Stimulated activated CD4-positive, alpha-beta T cell treated with anti-CD3 and anti-CD28 coated beads, TNF-alpha, amount 100 ng/mL, for 48 hours (primary cell): ENCODE results near the gene MMP23B.
"Not testable (repeated sequence)": the region's sequence is repeated elsewhere in the genome, so short reads cannot be mapped to it uniquely, and the experiment has no call there.

ENCODE experiments used
- DNase-seq, 3 donors: peaks; one replicate each; pipeline ENCODE4 v3.0.0-alpha.2; 2020; ENCODE audit warnings: low read depth in 3 of 3

Gene MMP23B

GRCh38 chr1:1631782-1632420 lies at the start of gene MMP23B:
TSS of gene MMP23B (plus strand) at chr1:1632173. CDS start at chr1:1632219, 46 bp downstream.
- no peak for DNase-seq

- DNase-seq, result no peak
These were observed 49.2 kb upstream of the MMP23B start for GRCh38 chr1:1582585-1583346.

GRCh38 chr1:1583347-1584010 lies 48.5 kb upstream of the MMP23B start:
- DNase-seq, result no peak

- no peak for DNase-seq
These were observed 40.5 kb upstream of the MMP23B start for GRCh38 chr1:1591452-1591851.

- DNase-seq, result no peak
These were observed 38.0 kb upstream of the MMP23B start for GRCh38 chr1:1593834-1594601.

GRCh38 chr1:1594602-1595260 lies 37.2 kb upstream of the MMP23B start:
- no peak for DNase-seq

GRCh38 chr1:1595341-1595740 lies 36.6 kb upstream of the MMP23B start:
- not testable (repeated sequence) for DNase-seq

GRCh38 chr1:1596493-1597274 lies 35.3 kb upstream of the MMP23B start:
- no peak for DNase-seq

- no peak for DNase-seq
These were observed 34.6 kb upstream of the MMP23B start for GRCh38 chr1:1597275-1597930.

GRCh38 chr1:1598051-1598719 lies 33.8 kb upstream of the MMP23B start:
- DNase-seq, result no peak

- DNase-seq, result no peak
These were observed 33.3 kb upstream of the MMP23B start for GRCh38 chr1:1598720-1599029.

- no peak for DNase-seq
These were observed 32.7 kb upstream of the MMP23B start for GRCh38 chr1:1599030-1599934.

GRCh38 chr1:1599935-1600860 lies 31.8 kb upstream of the MMP23B start, which contains the start of gene FNDC10:
TSS of gene FNDC10 (minus strand) at chr1:1600135. CDS start at chr1:1600015, 120 bp downstream.
- DNase-seq, result no peak

- no peak for DNase-seq
These were observed 31.0 kb upstream of the MMP23B start for GRCh38 chr1:1600861-1601563.

GRCh38 chr1:1601564-1602303 lies 30.2 kb upstream of the MMP23B start:
- no peak for DNase-seq

- no peak for DNase-seq
These were observed 29.5 kb upstream of the MMP23B start for GRCh38 chr1:1602304-1602967.
